GF-D8 (cell line): ENCODE data around the gene TCF4.

Source experiments
- DNase-seq: peaks from one replicate; lab custom pipeline; 2025; lab: John Stamatoyannopoulos, UW

The TCF4 gene

DNA sequence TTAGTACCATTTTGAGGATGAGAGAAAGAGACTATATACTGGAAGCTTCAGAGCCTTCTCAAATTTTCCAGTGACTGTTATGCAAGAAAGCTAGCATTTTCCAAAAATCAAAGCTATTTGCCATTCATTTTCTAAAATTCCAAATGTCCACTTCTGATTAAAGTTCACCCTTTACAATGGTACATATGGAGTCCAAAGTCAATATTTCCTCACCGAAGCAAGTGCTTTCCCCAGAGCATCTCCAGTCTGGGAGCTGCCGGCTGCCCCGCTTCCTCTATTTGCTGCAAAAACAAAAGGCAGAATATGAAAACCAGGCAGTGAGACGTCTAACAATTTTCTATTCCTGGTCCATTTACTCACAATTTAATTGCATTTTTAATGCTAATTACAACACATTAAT, 326.7 kb downstream of the TCF4 start:
- DNase-seq = no peak

GRCh38 chr18:55258088-55258487, 329.9 kb downstream of the TCF4 start:
- DNase-seq = no peak

DNA sequence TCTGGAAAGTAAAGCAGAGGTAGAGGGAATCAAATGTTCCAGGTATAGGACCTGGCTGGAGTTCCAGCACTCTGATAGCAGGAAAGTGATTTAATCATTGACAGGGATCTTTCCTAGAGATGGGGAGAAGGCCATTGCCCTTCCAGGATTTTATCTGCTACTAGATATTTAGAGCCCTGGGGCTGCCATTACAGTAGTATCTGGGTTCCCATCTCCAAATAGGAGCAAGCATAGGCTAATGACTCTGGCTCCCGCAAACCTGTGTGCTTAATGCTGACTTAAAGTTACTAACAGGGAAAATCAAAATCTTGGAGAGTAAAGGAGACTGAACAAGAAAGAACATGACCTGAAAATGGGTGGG, 331.1 kb downstream of the TCF4 start:
- DNase-seq = no peak

DNA sequence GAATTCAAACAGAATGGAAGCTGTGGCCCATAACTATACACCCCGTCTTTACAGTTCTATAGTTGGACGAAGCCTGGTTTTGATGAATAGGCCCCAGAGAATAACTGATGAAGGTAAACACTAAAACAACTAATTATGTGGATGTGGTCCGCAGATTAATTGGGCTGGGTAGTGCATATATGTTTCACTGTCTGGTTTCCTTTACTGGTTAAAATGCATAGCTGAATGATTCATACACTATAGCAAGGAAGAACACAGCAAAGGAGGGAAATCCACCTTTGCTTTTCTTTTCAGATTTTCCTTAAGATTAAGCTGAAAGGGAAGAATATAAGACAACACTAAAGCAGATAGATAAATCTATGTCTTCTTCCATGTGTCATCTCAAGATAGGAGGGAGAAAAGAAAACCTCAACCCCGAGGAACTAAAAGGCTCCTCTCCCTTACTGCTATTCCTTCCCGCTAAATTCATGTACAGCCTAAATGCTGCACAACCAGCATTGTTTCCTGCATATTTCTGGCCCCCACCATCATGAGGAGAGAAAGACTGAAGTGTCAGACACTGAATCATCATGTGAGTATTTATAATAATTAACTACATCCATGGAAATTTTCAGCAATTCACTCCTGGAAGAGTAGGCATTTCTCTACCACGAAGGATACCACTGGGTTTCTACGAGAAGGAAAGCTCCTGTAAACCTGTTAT, 331.6 kb downstream of the TCF4 start:
- no peak for DNase-seq

DNA sequence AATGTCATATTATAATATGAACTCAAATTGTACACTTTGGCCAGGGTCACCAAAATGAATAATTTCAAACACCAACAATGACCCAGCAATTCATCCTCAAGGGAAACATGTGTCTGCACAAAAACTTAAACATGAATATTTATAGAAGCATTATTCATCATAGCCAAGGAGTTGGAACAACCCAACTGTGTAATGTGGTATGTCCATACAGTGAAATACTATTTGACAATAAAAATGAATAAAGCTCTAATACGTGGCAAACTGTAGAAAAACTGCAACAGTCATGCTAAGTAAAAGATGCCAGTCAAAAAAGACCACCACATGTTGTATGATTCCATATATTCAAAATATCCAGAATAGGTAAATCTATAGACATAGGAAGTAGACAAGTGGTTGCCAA, 334.2 kb downstream of the TCF4 start:
- DNase-seq = no peak

DNA sequence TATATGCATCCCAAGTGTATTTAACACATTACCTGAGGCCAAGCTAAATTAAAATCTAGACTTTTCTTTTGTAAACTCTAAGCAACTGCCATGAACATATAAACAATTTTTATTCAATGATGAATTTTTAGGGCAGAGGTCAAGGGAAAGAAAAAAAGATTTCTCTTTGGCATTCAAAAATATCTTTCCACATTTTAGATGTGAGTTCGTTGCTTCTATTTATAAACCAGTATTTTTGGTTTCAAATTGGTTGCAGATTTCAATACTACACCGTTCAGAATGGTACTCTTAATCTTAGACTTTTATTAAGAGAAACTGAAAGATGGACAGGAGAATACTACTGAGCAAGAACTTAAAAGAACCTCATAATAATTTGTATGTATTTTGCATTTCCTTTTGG, 335.1 kb downstream of the TCF4 start:
- DNase-seq = no peak

GRCh38 chr18:55252053-55252675, 335.8 kb downstream of the TCF4 start:
- DNase-seq = no peak

DNA sequence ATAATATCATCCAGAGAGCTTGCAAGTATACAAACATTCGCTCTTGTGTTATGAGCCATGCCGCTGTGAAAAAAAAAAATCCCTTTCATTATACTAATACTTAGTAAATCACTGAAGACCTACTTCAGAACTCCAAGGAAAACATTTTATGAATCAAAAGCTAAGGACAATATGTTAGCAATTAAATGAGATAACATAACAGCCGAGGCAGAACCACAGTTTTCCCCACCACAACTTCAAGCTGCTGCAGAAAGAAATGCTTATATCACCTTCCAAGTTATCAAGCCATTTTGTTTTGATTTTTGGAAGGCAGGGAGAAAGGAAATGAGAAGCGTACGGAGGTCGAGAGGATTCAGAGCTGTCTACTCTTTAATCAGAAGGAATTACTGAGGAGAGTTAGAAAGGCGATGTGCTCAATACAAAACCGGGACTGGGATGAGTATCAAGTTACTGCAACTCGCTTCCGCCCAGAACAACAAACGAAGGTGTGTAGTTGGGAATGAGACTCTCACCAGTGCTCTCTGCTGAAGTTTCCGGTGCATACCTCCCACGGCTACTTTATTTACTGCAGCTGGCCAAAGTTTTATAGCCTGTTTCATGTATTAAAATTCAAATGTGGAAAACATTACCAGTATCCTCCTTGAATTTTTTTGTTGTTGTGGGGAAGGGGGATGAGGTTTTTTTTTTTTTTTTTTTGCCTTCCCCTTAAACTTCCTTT, 336.6 kb downstream of the TCF4 start:
- DNase-seq = no peak

DNA sequence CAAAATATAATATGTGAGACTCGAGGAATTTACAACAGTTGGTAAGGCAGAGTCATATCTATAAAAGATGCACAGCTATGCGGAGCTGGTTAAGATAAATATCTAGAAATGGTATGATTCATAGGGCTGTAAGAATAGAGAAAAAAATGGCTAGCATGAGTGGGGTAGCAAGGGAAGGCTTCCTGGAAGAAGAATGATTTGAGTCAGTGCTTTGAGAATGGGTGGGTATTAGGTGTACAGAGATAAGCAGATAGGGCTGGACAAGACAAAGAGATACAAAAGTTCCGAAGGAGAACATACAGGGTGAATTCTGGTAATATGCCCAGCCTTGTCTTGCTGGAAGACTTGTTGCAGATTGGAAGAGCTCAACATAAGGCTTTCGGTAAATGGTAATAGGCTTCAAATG, 337.2 kb downstream of the TCF4 start:
- DNase-seq = no peak

- DNase-seq = no peak
These were observed 338.4 kb downstream of the TCF4 start for GRCh38 chr18:55249550-55249949.

DNA sequence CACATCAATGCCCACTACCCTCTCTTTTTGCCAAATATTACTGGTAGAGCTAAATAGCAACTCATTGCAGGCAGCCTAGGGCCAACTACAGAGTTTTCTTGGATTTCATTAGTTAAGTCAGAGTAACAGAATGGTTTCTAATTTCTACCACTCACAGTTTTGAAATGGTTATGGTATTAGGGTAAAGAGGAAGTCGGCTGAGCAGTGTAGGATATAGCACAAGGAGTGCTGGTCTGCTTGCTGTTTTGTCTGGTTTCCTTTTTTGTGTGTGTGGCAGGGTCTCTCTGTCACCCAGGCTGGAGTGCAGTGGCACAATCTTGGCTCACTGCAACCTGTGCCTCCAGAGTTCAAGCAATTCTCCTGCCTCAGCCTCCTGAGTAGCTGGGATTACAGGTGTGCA, 339.5 kb downstream of the TCF4 start:
- no peak for DNase-seq

- DNase-seq = no peak
These were observed 341.0 kb downstream of the TCF4 start for GRCh38 chr18:55247032-55247431.

- no peak for DNase-seq
These were observed 341.7 kb downstream of the TCF4 start for GRCh38 chr18:55246278-55246677.

GRCh38 chr18:55245211-55245614, 342.8 kb downstream of the TCF4 start:
- no peak for DNase-seq

DNA sequence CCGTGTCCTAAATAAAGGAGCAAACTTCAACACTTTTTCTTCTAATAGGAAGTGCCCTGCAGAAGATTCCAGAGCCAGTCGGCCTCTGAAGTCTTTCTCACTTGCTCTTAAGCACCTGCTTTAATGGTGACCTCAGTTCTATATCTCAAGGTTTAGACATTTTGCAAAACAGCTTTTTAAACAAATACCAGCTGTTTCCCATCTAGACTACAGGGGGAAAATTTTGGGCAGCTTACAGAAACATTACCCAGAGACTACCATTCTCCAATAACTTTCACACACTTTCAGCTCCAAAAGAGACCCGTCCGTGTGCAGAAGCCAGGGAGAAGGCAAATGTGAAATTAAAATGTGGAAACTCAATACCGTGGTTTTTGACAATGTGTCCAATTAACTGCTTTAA, 343.4 kb downstream of the TCF4 start:
- no peak for DNase-seq

DNA sequence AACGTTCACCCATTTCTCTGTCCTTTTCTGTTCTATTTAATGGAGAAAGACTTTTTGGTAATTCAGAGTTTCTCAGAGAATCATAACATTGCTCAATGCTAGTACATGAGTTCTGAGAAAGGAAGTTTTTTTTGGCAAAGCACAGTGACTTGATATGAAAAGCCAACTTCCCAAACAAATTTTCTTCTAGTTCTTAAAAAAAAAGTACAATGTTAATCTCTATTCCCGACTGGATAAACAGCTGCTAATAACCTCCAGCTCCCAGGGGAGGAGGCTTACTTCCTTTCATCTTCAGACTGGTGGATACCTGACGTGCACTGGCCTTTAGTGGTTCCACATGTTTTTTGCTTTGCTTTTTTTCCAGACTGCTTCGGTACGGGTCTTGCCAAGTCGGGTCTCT, 344.1 kb downstream of the TCF4 start:
- DNase-seq = no peak

GRCh38 chr18:55243255-55243654, 344.7 kb downstream of the TCF4 start:
- no peak for DNase-seq

DNA sequence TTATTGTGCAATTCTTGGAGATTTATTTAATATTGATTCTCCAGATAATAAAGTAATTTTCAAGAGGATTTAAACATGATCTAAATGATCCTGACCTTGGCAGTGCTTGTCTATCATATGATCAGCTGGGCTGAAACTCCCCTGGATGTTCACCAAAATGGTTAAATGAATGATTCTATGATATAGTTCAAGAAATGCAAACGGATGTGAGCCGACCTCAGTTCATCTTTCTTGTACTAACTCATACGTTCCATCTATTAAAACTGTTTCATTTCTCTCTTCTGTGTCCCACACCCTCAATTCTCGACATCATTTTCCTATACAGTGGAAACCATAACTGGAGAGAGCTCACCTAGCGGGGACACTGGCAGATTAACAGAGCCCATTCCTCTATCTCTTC, 347.0 kb downstream of the TCF4 start:
- no peak for DNase-seq

- DNase-seq = no peak
These were observed 348.3 kb downstream of the TCF4 start for GRCh38 chr18:55239740-55240139.

GRCh38 chr18:55237660-55238059, 350.3 kb downstream of the TCF4 start:
- DNase-seq = no peak

DNA sequence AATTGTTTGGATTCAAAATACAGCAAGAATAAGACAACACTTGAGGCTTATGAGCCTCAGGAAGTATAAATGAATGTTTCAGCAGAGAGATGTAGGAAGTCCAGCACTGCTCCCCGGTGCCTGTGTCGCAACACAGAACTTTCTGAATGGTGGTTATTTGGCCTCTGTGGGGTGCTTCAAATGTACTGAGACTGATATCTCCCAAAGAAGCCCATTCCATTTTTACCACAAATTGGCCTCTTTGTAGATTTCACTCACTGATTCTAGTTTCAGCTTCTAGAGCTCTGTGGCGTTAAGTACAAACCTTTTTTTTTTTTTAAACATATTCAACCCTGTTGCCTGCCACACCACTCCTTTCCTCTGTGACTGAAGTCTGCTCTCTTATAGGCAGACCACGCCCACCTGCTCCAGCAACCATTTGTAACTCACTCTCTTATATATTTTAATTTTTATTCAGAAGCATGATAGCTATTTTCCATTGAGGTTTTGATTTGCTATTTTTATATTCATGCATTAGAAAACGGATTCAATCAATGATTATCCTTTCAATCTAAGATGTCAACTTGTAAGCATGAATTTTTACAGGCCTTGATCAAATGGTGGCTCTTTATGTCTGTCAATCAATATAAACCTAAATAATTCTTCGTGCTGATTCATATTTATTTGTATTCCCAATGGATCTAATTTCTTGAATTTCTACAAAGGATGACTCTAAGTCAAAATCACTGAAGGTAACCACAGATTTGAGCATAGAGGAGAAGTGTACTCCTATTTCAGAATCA, 351.7 kb downstream of the TCF4 start:
- DNase-seq = peak; percentile 50

GRCh38 chr18:55235094-55235461, 352.9 kb downstream of the TCF4 start:
- DNase-seq = no peak
